ENCODE results near the gene CAMK2A. TPM values are rescaled to one million over a fixed set of nuclear protein-coding genes. Genes with fewer than 3 reads are reported as not detected.

CAMK2A gene
- polyA plus RNA-seq, 2 of the 4 experiments (the other 2 are of a cell fraction): 0.09 to 0.93 TPM

DNA sequence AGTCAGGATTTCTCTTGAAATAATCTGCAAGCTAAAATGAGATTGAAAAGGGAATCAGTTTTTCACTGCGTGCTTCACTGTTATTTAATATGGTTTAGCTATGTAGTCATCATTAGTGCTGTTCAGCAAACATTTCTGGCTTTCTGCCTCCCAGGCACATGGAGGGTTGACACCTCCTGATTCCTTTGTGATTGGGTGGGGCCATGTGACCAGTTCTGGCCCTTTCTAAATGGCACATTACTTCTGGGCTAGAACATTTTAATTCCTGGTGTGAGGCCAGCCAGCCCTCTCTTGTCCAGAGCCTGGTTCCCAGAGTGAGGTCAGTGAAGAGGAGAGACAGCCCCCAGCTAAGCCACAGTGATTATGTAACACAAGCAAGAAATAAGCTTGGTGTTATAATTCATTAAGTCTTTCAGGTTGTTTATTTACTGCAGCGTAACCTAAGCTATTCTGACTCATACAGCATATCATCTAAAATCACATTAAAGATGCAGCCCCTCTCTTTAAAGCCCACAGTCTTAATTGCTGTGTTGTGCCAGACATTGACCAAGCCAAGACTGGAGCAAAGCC, 30.6 kb upstream of the CAMK2A start:
- ATAC-seq: peak; percentile 20 to 32; a peak in 5 of 6 replicates
- ChIA-PET CTCF (interaction anchor here (0.7 to 3.2 kb wide), 12 partner anchors 8 to 674 kb away, joined by 3 to 15 read pairs (median 4); partner anchors contain the start of gene ARSI), POLR2A (no interaction called here)
- Histone ChIP-seq H3K4me1 (peaks cover 60% of the 10 kb centered on the region), H3K4me3 (no peak overlapping the region), H3K9me3 (no peaks in the 10 kb centered on the region), H3K27ac (peak overlapping the region; percentile 91 to 97), H3K4me2 (peak overlapping the region; percentile 75)
- WGBS (ENCODE audit: missing lambda C conversion rate): 3% methylated on average over 2 of the region's 2 CpGs
- TF ChIP-seq FOSL2 (IDR thresholded peaks at IDR 0.05) (no peak), FOSL2 (CRISPR knock-in tag; IDR thresholded peaks at IDR 0.05) (peak; percentile 75), KDM5A (IDR thresholded peaks at IDR 0.05) (no peak), EP300 (IDR thresholded peaks at IDR 0.05) (peak in 1 of 2 experiments; percentile 23; a peak in 1 of 5 replicates), MAZ (IDR thresholded peaks at IDR 0.05; ENCODE audit: borderline replicate concordance, low read depth, low read length) (no peak), NPAS2 (CRISPR knock-in tag; IDR thresholded peaks at IDR 0.05; ENCODE audit: borderline replicate concordance) (no peak), HOXB5 (CRISPR knock-in tag; IDR thresholded peaks at IDR 0.05) (peak; percentile 48; the same call in 1 of the 2 replicates), CHD4 (IDR thresholded peaks at IDR 0.05; ENCODE audit: borderline replicate concordance) (no peak), RFX5 (IDR thresholded peaks at IDR 0.05) (no peak), FOXS1 (CRISPR knock-in tag; IDR thresholded peaks at IDR 0.05) (no peak; the same call in 1 of the 2 replicates), RNF2 (IDR thresholded peaks at IDR 0.05; ENCODE audit: borderline replicate concordance, low read depth) (no peak), GATA3 (IDR thresholded peaks at IDR 0.05; ENCODE audit: borderline replicate concordance) (peak; percentile 19; the same call in 1 of the 2 replicates), ELK1 (IDR thresholded peaks at IDR 0.05; ENCODE audit: low read depth, low read length) (no peak), MAX (IDR thresholded peaks at IDR 0.05) (peak; percentile 95), EHMT2 (IDR thresholded peaks at IDR 0.05; ENCODE audit: low read depth) (no peak), MYC (IDR thresholded peaks at IDR 0.05; ENCODE audit: borderline replicate concordance, low read length) (0 out of 2 replicates have a peak, but pooled peaks have one; percentile 35), SMC3 (IDR thresholded peaks at IDR 0.05) (no peak), CEBPB (IDR thresholded peaks at IDR 0.05) (peak in 1 of 2 experiments; percentile 87; a peak in 2 of 4 replicates), HOXB13 (CRISPR knock-in tag; IDR thresholded peaks at IDR 0.05; ENCODE audit: low read depth) (peak; percentile 43; the same call in 1 of the 2 replicates), JUNB (IDR thresholded peaks at IDR 0.05) (peak; percentile 39; the same call in 1 of the 2 replicates), CHD2 (IDR thresholded peaks at IDR 0.05; ENCODE audit: low read length, partially characterized antibody) (no peak), MAFK (IDR thresholded peaks at IDR 0.05; ENCODE audit: partially characterized antibody) (peak; percentile 34), JUN (IDR thresholded peaks at IDR 0.05) (peak; percentile 44; a peak in 1 of 5 replicates), ZNF302 (CRISPR knock-in tag; IDR thresholded peaks at IDR 0.05) (no peak)
- TF ChIP-seq, protein P1, sequence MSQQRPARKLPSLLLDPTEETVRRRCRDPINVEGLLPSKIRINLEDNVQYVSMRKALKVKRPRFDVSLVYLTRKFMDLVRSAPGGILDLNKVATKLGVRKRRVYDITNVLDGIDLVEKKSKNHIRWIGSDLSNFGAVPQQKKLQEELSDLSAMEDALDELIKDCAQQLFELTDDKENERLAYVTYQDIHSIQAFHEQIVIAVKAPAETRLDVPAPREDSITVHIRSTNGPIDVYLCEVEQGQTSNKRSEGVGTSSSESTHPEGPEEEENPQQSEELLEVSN (IDR thresholded peaks at IDR 0.05; ENCODE audit: borderline replicate concordance, low read depth): peak; percentile 83
- TF ChIP-seq, protein P2, sequence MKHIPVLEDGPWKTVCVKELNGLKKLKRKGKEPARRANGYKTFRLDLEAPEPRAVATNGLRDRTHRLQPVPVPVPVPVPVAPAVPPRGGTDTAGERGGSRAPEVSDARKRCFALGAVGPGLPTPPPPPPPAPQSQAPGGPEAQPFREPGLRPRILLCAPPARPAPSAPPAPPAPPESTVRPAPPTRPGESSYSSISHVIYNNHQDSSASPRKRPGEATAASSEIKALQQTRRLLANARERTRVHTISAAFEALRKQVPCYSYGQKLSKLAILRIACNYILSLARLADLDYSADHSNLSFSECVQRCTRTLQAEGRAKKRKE (CRISPR knock-in tag; IDR thresholded peaks at IDR 0.05; ENCODE audit: low read depth): peak; percentile 88; the same call in 1 of the 2 replicates
- TF ChIP-seq, protein P3, sequence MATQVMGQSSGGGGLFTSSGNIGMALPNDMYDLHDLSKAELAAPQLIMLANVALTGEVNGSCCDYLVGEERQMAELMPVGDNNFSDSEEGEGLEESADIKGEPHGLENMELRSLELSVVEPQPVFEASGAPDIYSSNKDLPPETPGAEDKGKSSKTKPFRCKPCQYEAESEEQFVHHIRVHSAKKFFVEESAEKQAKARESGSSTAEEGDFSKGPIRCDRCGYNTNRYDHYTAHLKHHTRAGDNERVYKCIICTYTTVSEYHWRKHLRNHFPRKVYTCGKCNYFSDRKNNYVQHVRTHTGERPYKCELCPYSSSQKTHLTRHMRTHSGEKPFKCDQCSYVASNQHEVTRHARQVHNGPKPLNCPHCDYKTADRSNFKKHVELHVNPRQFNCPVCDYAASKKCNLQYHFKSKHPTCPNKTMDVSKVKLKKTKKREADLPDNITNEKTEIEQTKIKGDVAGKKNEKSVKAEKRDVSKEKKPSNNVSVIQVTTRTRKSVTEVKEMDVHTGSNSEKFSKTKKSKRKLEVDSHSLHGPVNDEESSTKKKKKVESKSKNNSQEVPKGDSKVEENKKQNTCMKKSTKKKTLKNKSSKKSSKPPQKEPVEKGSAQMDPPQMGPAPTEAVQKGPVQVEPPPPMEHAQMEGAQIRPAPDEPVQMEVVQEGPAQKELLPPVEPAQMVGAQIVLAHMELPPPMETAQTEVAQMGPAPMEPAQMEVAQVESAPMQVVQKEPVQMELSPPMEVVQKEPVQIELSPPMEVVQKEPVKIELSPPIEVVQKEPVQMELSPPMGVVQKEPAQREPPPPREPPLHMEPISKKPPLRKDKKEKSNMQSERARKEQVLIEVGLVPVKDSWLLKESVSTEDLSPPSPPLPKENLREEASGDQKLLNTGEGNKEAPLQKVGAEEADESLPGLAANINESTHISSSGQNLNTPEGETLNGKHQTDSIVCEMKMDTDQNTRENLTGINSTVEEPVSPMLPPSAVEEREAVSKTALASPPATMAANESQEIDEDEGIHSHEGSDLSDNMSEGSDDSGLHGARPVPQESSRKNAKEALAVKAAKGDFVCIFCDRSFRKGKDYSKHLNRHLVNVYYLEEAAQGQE (IDR thresholded peaks at IDR 0.05): no peak
- TF ChIP-seq, protein P4, sequence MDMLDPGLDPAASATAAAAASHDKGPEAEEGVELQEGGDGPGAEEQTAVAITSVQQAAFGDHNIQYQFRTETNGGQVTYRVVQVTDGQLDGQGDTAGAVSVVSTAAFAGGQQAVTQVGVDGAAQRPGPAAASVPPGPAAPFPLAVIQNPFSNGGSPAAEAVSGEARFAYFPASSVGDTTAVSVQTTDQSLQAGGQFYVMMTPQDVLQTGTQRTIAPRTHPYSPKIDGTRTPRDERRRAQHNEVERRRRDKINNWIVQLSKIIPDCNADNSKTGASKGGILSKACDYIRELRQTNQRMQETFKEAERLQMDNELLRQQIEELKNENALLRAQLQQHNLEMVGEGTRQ (IDR thresholded peaks at IDR 0.05): peak; percentile 82
- TF ChIP-seq, protein P5, sequence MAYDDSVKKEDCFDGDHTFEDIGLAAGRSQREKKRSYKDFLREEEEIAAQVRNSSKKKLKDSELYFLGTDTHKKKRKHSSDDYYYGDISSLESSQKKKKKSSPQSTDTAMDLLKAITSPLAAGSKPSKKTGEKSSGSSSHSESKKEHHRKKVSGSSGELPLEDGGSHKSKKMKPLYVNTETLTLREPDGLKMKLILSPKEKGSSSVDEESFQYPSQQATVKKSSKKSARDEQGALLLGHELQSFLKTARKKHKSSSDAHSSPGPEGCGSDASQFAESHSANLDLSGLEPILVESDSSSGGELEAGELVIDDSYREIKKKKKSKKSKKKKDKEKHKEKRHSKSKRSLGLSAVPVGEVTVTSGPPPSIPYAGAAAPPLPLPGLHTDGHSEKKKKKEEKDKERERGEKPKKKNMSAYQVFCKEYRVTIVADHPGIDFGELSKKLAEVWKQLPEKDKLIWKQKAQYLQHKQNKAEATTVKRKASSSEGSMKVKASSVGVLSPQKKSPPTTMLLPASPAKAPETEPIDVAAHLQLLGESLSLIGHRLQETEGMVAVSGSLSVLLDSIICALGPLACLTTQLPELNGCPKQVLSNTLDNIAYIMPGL (CRISPR knock-in tag; IDR thresholded peaks at IDR 0.05; ENCODE audit: borderline replicate concordance): no peak
- no peak for FAIRE-seq
- DNase-seq (ENCODE audit: low read depth in 1 of 2, low spot score in 1 of 2): peak; percentile 50 to 68

Data from A549 (cell line).